Left ventricle myocardium inferior (tissue), 1 donor: Measurements from ENCODE around the gene TBL1X. TPM values are rescaled to one million over a fixed set of nuclear protein-coding genes. Genes with fewer than 3 reads are reported as not detected.

Experiments used
- DNase-seq: peaks from one replicate; pipeline ENCODE4 v3.0.0-alpha.2; 2020
- H3K27ac ChIP-seq: fragments of 200-600 bp; replicated peaks from 2 replicates; pipeline ENCODE4 v1.8.0; 2021
- H3K27me3 ChIP-seq: fragments of 200-600 bp; 2 replicates; pipeline ENCODE4 v1.8.0; 2021; ENCODE audit warnings: low read depth
- H3K36me3 ChIP-seq: fragments of 200-600 bp; 2 replicates; pipeline ENCODE4 v1.8.0; 2021
- H3K4me1 ChIP-seq: fragments of 200-600 bp; 2 replicates; pipeline ENCODE4 v1.8.0; 2021
- H3K4me3 ChIP-seq: fragments of 200-600 bp; 2 replicates; pipeline ENCODE4 v1.8.0; 2021; ENCODE audit warnings: mild to moderate bottlenecking, moderate library complexity
- H3K9me3 ChIP-seq: fragments of 200-600 bp; replicated peaks from 2 replicates; pipeline ENCODE4 v1.8.0; 2021
- CTCF ChIP-seq: fragments of 200-600 bp; IDR thresholded peaks from 2 replicates; pipeline ENCODE4 v1.8.0; 2021; ENCODE audit warnings: antibody characterized with exemption, mild to moderate bottlenecking, borderline replicate concordance
- intact Hi-C: fragments of 100-400 bp; cut with micrococcal nuclease; formaldehyde crosslinking; loops from one replicate; pipeline ENCODE4 v1.11.0; 2022
- total RNA-seq: library from RNA; stranded (reverse); fragmentation: NEBNext Ultra II Directional; extraction: Animal tissue kit (Norgen Biotek cat#: 25700); gene quantifications from one replicate; pipeline ENCODE4 v1.2.1, GENCODE V29; 2021
- donor health status: DM: no; HTN: yes; CAD: no; lungs with severe emphysema.

The TBL1X gene
- total RNA-seq, 1 donor from 2014 or later: 9.4 TPM

GRCh38 chrX:9676738-9677097 lies 211.9 kb downstream of the TBL1X start:
- H3K9me3 ChIP-seq: no peaks in the 10 kb centered on the region
- DNase-seq: no peak
- no peaks in the 10 kb centered on the region for H3K36me3 ChIP-seq
- H3K4me1 ChIP-seq: no peaks in the 10 kb centered on the region
- no peak for TF ChIP-seq CTCF
- H3K27ac ChIP-seq: no peak overlapping the region
- no peak overlapping the region for H3K4me3 ChIP-seq
- intact Hi-C loops: no loop called here
- no peaks in the 10 kb centered on the region for H3K27me3 ChIP-seq

- H3K36me3 ChIP-seq: no peaks in the 10 kb centered on the region
- intact Hi-C loops: no loop called here
- no peak for TF ChIP-seq CTCF
- no peak overlapping the region for H3K27ac ChIP-seq
- H3K27me3 ChIP-seq: no peaks in the 10 kb centered on the region
- H3K9me3 ChIP-seq: no peaks in the 10 kb centered on the region
- no peak for DNase-seq
- no peaks in the 10 kb centered on the region for H3K4me1 ChIP-seq
- H3K4me3 ChIP-seq: no peak overlapping the region
These were observed 212.4 kb downstream of the TBL1X start for GRCh38 chrX:9677098-9677739.

GRCh38 chrX:9678215-9678965 lies 213.5 kb downstream of the TBL1X start:
- Histone ChIP-seq H3K9me3 (no peaks in the 10 kb centered on the region), H3K27me3 (no peaks in the 10 kb centered on the region), H3K4me3 (no peak overlapping the region), H3K27ac (no peak overlapping the region), H3K4me1 (no peaks in the 10 kb centered on the region), H3K36me3 (no peaks in the 10 kb centered on the region)
- no peak for TF ChIP-seq CTCF
- no peak for DNase-seq
- intact Hi-C loops: no loop called here

- Histone ChIP-seq H3K27me3 (no peaks in the 10 kb centered on the region), H3K4me3 (no peak overlapping the region), H3K9me3 (no peaks in the 10 kb centered on the region), H3K4me1 (no peaks in the 10 kb centered on the region), H3K27ac (no peak overlapping the region), H3K36me3 (no peaks in the 10 kb centered on the region)
- TF ChIP-seq CTCF: no peak
- intact Hi-C loops: no loop called here
- no peak for DNase-seq
These were observed 216.2 kb downstream of the TBL1X start for GRCh38 chrX:9681011-9681410.

GRCh38 chrX:9681422-9681821 lies 216.6 kb downstream of the TBL1X start:
- Histone ChIP-seq H3K27me3 (no peaks in the 10 kb centered on the region), H3K27ac (no peak overlapping the region), H3K4me3 (no peak overlapping the region), H3K36me3 (no peaks in the 10 kb centered on the region), H3K9me3 (no peaks in the 10 kb centered on the region), H3K4me1 (no peaks in the 10 kb centered on the region)
- intact Hi-C loops: no loop called here
- TF ChIP-seq CTCF: no peak
- DNase-seq: no peak
